ENCODE data around the gene APOO.
"Not testable (repeated sequence)": the region's sequence is repeated elsewhere in the genome, so short reads cannot be mapped to it uniquely, and the experiment has no call there.

Gene APOO

DNA sequence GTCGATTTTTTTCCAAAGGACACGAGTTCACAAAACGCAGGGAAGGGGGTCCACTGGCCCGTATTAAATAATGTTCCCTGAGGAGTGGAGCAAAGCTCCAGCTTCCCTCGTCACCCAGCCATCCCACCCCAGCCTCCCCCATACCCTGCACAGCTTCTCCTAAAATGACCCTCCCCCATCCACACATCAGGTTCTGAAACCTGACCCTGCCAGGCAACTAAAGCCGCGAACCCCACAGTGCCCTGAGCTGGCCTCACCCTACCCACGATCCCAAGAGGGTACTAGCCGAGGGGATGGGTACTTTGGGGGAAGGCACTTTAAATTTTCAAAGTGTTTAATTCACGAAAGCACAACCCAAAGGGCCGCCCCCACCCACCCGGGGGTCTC lies 634 bp downstream of the APOO start:
- FAIRE-seq, result no peak

GRCh38 chrX:23904096-23904495 lies 3.6 kb downstream of the APOO start:
- DNase-seq (ENCODE audit: extremely low spot score, insufficient read length, low read depth) (no peak), FAIRE-seq (no peak)

More for the DNA sequence above, 634 bp downstream of the APOO start:
- DNase-seq (ENCODE audit: extremely low spot score, insufficient read length, low read depth), result no peak

- FAIRE-seq, result peak; percentile 5
- no peak for DNase-seq (ENCODE audit: extremely low spot score, insufficient read length, low read depth)
Measured at GRCh38 chrX:23902419-23902818, 5.3 kb downstream of the APOO start.

GRCh38 chrX:23901805-23902204 lies 5.9 kb downstream of the APOO start:
- peak; percentile 78 for FAIRE-seq
- DNase-seq (ENCODE audit: extremely low spot score, insufficient read length, low read depth), result peak; percentile 22

DNA sequence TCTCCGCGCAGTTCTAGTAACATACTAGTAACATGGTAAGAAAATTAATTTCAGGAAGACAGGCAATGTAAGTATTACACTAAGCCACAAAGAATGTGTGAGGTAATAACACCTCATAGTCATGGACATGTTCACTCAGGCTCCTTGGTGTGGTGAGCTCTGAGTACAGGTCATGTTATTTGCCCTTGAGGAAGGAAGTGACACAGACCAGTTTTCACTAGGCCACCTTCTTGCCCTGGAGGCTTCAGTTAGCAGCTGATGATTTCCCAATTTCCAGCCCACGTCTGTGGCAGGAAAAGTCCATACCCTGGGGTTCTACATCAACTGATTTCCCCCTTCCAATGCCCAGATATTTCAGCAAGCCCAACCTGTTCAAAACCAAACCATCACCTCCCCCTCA lies 6.7 kb downstream of the APOO start:
- FAIRE-seq, result peak; percentile 70
- DNase-seq (ENCODE audit: extremely low spot score, insufficient read length, low read depth), result no peak

- FAIRE-seq, result no peak
- DNase-seq (ENCODE audit: extremely low spot score, insufficient read length, low read depth), result no peak
Measured at GRCh38 chrX:23900220-23900797, 7.4 kb downstream of the APOO start.

DNA sequence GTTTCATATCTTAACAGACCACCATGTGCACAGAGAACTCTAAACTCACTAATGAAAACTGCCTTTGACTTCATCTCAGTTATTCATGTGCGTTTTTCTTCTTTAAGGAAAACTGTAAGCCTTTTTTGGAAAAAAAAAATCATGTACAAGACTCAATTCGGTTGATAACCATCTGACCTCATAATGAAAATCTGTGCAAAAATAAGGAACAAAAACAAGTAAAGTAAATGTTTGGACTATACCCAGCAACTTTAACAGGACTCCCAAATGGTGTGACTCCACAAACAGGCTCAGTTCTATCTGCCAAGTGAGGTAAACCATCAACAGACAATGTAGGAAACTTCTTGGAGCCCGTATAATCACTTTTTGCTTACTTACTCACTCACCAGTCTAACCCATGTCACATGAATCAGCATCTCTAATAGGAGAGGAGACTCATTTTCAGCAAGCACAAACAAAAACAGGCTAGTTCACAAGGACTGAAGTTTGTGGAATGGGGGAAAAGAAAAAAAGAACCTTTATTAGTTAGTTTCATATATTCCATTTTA lies 9.3 kb downstream of the APOO start:
- FAIRE-seq, result peak; percentile 36
- no peak for DNase-seq (ENCODE audit: extremely low spot score, insufficient read length, low read depth)

DNA sequence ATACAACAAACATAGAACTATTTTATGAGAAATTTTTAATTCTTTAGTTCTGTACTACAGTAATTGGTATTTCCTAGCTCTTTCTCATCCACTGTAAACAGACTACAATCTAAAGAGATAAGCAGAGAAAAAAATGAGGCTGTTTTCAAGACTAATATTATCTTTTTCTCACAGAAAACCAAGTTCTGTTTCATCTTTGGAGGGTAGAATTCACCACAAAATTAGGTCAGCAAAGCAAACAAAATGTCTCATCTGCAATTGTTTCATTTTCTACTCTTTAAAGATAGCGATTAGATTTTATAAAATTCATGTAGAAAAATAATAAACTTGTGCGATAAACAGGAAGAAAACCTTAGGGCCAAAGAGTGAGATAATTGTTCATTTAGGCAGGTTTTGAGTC lies 10.8 kb downstream of the APOO start:
- FAIRE-seq, result no peak
- DNase-seq (ENCODE audit: extremely low spot score, insufficient read length, low read depth), result no peak

- DNase-seq (ENCODE audit: extremely low spot score, insufficient read length, low read depth); FAIRE-seq: not testable (repeated sequence)
Measured at GRCh38 chrX:23896539-23896938, 11.2 kb downstream of the APOO start.

DNA sequence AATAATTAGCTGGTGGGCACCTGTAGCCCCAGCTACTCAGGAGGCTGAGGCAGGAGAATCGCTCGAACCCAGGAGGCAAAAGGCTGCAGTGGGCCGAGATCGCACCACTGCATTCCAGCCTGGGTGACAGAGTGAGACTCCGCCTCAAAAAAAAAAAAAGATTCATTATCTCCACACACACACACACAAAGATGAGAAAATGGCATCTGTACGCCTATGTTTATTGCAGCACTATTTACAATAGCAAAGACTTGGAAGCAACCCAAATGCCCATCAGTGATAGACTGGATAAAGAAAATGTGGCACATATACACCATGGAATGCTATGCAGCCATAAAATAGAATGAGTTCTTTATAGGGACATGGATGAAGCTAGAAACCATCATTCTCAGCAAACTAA lies 12.7 kb downstream of the APOO start:
- not testable (repeated sequence) for FAIRE-seq; DNase-seq (ENCODE audit: extremely low spot score, insufficient read length, low read depth)

DNA sequence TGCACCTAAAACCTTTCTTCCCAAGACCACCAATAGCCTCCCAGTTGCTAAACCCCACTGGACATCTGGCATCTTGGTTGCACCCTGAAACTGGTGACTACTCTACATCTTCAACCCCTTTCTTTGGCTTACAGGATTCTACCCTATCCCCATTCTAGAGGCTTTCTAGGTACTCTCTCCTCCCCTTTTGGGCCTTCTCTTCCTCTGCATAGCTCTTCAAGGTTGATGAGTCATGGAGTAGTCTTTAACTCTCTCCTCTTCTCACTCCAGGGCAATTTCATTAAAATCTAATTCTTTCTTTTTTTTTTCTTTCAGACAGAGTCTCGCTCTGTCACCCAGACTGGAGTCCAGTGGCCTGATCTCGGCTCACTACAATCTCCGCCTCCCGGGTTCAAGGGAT lies 16.8 kb downstream of the APOO start:
- no peak for FAIRE-seq
- DNase-seq (ENCODE audit: extremely low spot score, insufficient read length, low read depth), result no peak

GRCh38 chrX:23888887-23889501 lies 18.7 kb downstream of the APOO start:
- DNase-seq (ENCODE audit: extremely low spot score, insufficient read length, low read depth) (no peak), FAIRE-seq (no peak)

DNA sequence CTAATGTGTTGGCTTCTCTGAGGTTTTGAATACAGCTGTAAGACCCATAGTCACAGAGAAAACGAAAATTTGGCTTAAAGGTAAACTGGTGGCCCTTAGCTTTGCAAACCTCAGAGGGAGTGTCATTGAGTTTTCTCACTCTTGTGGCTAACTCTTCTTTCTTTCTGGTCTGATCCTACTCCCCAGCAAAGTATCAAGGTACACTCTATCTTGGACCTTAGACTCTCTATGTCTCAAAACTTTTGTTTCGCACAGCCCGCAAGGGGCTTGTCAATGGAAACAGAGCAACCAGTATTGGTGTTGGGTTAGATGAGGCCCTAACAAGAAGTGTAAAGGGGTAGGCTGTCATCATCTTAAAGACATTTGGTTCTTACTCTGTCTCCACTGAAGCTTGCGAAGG lies 19.8 kb downstream of the APOO start:
- no peak for DNase-seq (ENCODE audit: extremely low spot score, insufficient read length, low read depth)
- FAIRE-seq, result no peak

- FAIRE-seq, result no peak
- no peak for DNase-seq (ENCODE audit: extremely low spot score, insufficient read length, low read depth)
Measured at GRCh38 chrX:23887451-23887850, 20.3 kb downstream of the APOO start.

- FAIRE-seq, result no peak
- no peak for DNase-seq (ENCODE audit: extremely low spot score, insufficient read length, low read depth)
Measured at GRCh38 chrX:23885803-23886202, 21.9 kb downstream of the APOO start.

- no peak for FAIRE-seq
- DNase-seq (ENCODE audit: extremely low spot score, insufficient read length, low read depth), result no peak
Measured at GRCh38 chrX:23884427-23885024, 23.2 kb downstream of the APOO start.

GRCh38 chrX:23883737-23884354 lies 23.9 kb downstream of the APOO start:
- DNase-seq (ENCODE audit: extremely low spot score, insufficient read length, low read depth) (no peak), FAIRE-seq (no peak)

DNA sequence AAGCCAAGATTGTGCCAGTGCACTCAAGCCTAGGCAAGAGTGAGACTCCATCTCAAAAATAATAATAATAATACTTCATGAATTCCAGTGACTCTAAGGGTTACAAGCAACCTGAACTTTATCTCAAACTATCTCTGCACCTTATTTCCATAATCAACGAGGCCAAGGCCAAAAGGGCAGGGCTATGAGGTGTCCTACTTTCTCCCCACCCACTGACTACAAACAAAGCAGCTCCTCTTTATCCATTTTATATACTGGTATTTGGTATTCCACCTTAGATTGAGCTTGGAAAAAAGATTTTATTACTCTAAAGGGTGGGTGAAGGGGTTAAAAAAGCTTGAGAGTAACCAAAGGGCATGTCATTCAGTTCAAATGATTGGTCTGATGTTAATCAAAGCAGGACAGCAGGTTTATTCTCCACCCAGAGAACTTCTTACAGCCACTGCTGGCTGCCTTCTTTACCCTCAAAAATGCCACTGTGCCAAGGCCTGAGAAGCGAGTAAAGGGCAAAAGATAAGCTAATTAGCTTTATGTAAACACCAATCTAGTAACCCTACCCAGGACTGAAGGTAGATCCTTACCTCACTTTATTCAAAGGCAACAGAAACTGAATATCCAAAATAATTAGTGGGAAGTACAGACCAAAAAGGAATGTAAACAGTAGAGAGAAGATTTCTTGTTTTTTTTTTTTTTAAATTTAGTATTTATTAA lies 28.2 kb downstream of the APOO start:
- FAIRE-seq (no peak), DNase-seq (ENCODE audit: extremely low spot score, insufficient read length, low read depth) (no peak)

GRCh38 chrX:23871905-23872546 lies 35.7 kb downstream of the APOO start:
- FAIRE-seq (no peak), DNase-seq (ENCODE audit: extremely low spot score, insufficient read length, low read depth) (no peak)

- DNase-seq (ENCODE audit: extremely low spot score, insufficient read length, low read depth), result no peak
- FAIRE-seq, result no peak
Measured at GRCh38 chrX:23870041-23870440, 37.7 kb downstream of the APOO start.
